ENCODE results near the gene RNF138.

GRCh38 chr18:32175265-32175664 lies 83.6 kb downstream of the RNF138 start:
- TF ChIP-seq, protein P1, sequence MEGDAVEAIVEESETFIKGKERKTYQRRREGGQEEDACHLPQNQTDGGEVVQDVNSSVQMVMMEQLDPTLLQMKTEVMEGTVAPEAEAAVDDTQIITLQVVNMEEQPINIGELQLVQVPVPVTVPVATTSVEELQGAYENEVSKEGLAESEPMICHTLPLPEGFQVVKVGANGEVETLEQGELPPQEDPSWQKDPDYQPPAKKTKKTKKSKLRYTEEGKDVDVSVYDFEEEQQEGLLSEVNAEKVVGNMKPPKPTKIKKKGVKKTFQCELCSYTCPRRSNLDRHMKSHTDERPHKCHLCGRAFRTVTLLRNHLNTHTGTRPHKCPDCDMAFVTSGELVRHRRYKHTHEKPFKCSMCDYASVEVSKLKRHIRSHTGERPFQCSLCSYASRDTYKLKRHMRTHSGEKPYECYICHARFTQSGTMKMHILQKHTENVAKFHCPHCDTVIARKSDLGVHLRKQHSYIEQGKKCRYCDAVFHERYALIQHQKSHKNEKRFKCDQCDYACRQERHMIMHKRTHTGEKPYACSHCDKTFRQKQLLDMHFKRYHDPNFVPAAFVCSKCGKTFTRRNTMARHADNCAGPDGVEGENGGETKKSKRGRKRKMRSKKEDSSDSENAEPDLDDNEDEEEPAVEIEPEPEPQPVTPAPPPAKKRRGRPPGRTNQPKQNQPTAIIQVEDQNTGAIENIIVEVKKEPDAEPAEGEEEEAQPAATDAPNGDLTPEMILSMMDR (IDR thresholded peaks at IDR 0.05), result no peak
- no peak for TF ChIP-seq EZH2 (IDR thresholded peaks at IDR 0.05; ENCODE audit: borderline replicate concordance, insufficient read depth, low read depth, low read length, poor library complexity, severe bottlenecking)

Data from B cell (primary cell).